Left hindlimb (tissue), 1 donor: ENCODE results near the gene TYW3.

Experiments
- DNase-seq: peaks from one replicate; pipeline ENCODE4 v3.0.0-alpha.2; 2018

The TYW3 gene

DNA sequence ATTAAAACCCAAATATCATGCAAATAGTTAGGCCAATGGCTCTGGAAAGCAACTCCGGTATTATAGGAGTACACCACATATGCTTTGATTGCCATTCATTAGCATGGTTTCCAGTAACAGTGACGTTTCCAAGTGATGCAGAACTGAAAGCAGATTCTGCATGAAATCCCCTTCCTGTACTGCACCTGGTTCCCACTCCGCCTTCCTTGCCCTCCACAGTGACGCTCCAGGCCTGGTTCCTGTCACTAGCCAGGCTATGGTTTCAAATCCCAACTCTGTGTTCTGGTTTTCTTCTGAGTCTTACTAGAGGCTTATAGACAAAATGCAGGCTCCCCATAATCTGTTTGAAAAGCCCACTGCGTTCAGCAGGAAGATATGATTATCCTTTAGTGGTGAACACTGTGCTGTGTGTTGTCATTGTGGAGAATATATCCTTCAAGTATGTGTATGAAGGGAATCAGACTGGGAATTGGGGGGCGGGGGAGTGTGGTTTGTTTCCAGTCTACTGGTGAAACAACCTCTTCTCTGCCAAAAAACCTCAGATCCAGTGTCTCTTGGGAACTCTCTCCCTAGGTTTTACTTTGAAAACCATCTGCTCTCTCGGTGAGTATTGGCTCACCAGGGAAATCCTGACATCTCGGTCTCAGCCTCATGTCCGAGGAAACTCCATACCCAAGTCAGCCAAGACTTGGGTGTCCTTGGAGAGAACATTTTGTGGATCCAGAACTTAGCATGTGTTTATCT lies 78.7 kb downstream of the TYW3 start:
- DNase-seq = no peak

DNA sequence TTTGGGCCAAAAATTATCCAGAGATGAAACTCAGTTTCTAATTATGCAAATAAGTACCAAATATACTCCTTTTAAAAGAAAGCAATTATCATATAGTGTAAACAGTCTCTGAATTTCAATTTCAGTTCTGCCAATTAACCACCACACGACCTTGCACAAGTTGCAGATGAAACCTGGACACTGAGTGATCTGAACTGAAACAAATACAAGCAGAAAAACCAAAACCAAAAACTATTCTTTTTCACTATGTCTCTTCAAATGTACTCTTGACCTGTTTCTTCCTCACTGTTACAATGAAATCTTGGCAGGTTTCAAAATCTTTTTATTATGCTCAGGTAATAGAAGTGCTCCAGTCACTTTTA lies 79.2 kb downstream of the TYW3 start:
- no peak for DNase-seq
